Skeletal muscle tissue (tissue), 4 donors: ENCODE results near the gene CES4A. TPM values are rescaled to one million over a fixed set of nuclear protein-coding genes. Genes with fewer than 3 reads are reported as not detected.

Experiments used
- H3K27ac ChIP-seq: one replicate; pipeline ENCODE4 v1.7.0; 2013; ENCODE audit warnings: mild to moderate bottlenecking, low read depth, low read length, inconsistent platforms
- H3K27me3 ChIP-seq, 3 donors: one replicate each; pipeline ENCODE4 v1.7.0; 2013; ENCODE audit warnings: low read length in 3 of 3; ENCODE audit not compliant: control insufficient read depth in 3 of 3, insufficient read depth in 3 of 3
- H3K36me3 ChIP-seq, 3 donors: one replicate each; pipeline ENCODE4 v1.7.0; 2013; ENCODE audit warnings: low read length in 3 of 3; ENCODE audit not compliant: control insufficient read depth in 3 of 3, insufficient read depth in 3 of 3
- H3K4me1 ChIP-seq, 3 donors: one replicate each; pipeline ENCODE4 v1.7.0; 2013; ENCODE audit warnings: low read length in 3 of 3, mild to moderate bottlenecking in 3 of 3; ENCODE audit not compliant: control insufficient read depth in 3 of 3, insufficient read depth in 3 of 3
- H3K4me3 ChIP-seq, 3 donors: one replicate each; pipeline ENCODE4 v1.7.0; 2013; ENCODE audit warnings: low read length in 3 of 3
- H3K9ac ChIP-seq, 3 donors: one replicate each; pipeline ENCODE4 v1.7.0; 2013; ENCODE audit warnings: low read length in 3 of 3, mild to moderate bottlenecking in 3 of 3, moderate library complexity in 2 of 3, low read depth in 1 of 3
- H3K9me3 ChIP-seq, 3 donors: one replicate each; pipeline ENCODE4 v1.7.0; 2013; ENCODE audit warnings: low read length in 3 of 3; ENCODE audit not compliant: control insufficient read depth in 3 of 3
- total RNA-seq: library from RNA; depleted of rRNA; stranded (reverse); fragments of >200 nt; gene quantifications from one replicate; pipeline ENCODE4 v1.2.3, GENCODE V29; 2014
- donor health status: Osteomylitis.

CES4A gene
- total RNA-seq, 1 donor from 2014 or later, result 1.0 TPM

GRCh38 chr16:67016681-67017420 lies 28.5 kb downstream of the CES4A start:
- H3K4me1 ChIP-seq, result peaks cover 12 to 17% (median 15%) of the 10 kb centered on the region in 3 donors
- peaks cover 0 to 5% (median 2%) of the 10 kb centered on the region in 3 donors for H3K27me3 ChIP-seq
- no peak overlapping the region for H3K4me3 ChIP-seq
- no peaks in the 10 kb centered on the region for H3K9me3 ChIP-seq
- no peak overlapping the region for H3K9ac ChIP-seq
- no peaks in the 10 kb centered on the region for H3K36me3 ChIP-seq
- no peak overlapping the region for H3K27ac ChIP-seq

GRCh38 chr16:67017421-67017750 lies 29.0 kb downstream of the CES4A start:
- no peak overlapping the region for H3K9ac ChIP-seq
- H3K4me3 ChIP-seq, result no peak overlapping the region
- peaks cover 12 to 17% (median 15%) of the 10 kb centered on the region in 3 donors for H3K4me1 ChIP-seq
- H3K27ac ChIP-seq, result no peak overlapping the region
- H3K9me3 ChIP-seq, result no peaks in the 10 kb centered on the region
- H3K36me3 ChIP-seq, result no peaks in the 10 kb centered on the region
- peaks cover 0 to 5% (median 2%) of the 10 kb centered on the region in 3 donors for H3K27me3 ChIP-seq

GRCh38 chr16:67017810-67018488 lies 29.6 kb downstream of the CES4A start:
- Histone ChIP-seq H3K27me3 (peaks cover 0 to 5% (median 2%) of the 10 kb centered on the region in 3 donors), H3K4me3 (no peak overlapping the region), H3K4me1 (peaks cover 12 to 17% (median 15%) of the 10 kb centered on the region in 3 donors), H3K36me3 (no peaks in the 10 kb centered on the region), H3K27ac (no peak overlapping the region), H3K9me3 (no peaks in the 10 kb centered on the region), H3K9ac (no peak overlapping the region)

GRCh38 chr16:67019171-67019570 lies 30.8 kb downstream of the CES4A start:
- Histone ChIP-seq H3K4me3 (no peak overlapping the region), H3K9me3 (no peaks in the 10 kb centered on the region), H3K9ac (no peak overlapping the region), H3K27me3 (peaks cover 0 to 2% (median 0%) of the 10 kb centered on the region in 3 donors), H3K27ac (no peak overlapping the region), H3K36me3 (no peaks in the 10 kb centered on the region), H3K4me1 (peaks cover 4 to 6% (median 6%) of the 10 kb centered on the region in 3 donors)

GRCh38 chr16:67021321-67021720 lies 32.9 kb downstream of the CES4A start:
- Histone ChIP-seq H3K27me3 (no peaks in the 10 kb centered on the region), H3K9ac (no peak overlapping the region)

GRCh38 chr16:67022531-67023214 lies 34.3 kb downstream of the CES4A start:
- no peak overlapping the region for H3K9ac ChIP-seq
- no peaks in the 10 kb centered on the region for H3K9me3 ChIP-seq
- no peaks in the 10 kb centered on the region for H3K36me3 ChIP-seq
- no peaks in the 10 kb centered on the region for H3K27me3 ChIP-seq
- no peak overlapping the region for H3K27ac ChIP-seq
- H3K4me1 ChIP-seq, result no peaks in the 10 kb centered on the region
- H3K4me3 ChIP-seq, result no peak overlapping the region

More at GRCh38 chr16:67021321-67021720, 32.9 kb downstream of the CES4A start:
- Histone ChIP-seq H3K27ac (no peak overlapping the region), H3K4me1 (no peaks in the 10 kb centered on the region), H3K4me3 (no peak overlapping the region), H3K9me3 (no peaks in the 10 kb centered on the region), H3K36me3 (no peaks in the 10 kb centered on the region)

- H3K9ac ChIP-seq, result no peak overlapping the region
- H3K4me3 ChIP-seq, result no peak overlapping the region
- H3K27me3 ChIP-seq, result no peaks in the 10 kb centered on the region
- H3K9me3 ChIP-seq, result no peaks in the 10 kb centered on the region
- H3K36me3 ChIP-seq, result no peaks in the 10 kb centered on the region
- peaks cover 4 to 7% (median 5%) of the 10 kb centered on the region in 3 donors for H3K4me1 ChIP-seq
- no peak overlapping the region for H3K27ac ChIP-seq
These were observed 35.3 kb downstream of the CES4A start for GRCh38 chr16:67023689-67024088.

- no peaks in the 10 kb centered on the region for H3K9me3 ChIP-seq
- H3K4me1 ChIP-seq, result peaks cover 4 to 8% (median 5%) of the 10 kb centered on the region in 3 donors
- H3K9ac ChIP-seq, result no peak overlapping the region
- no peaks in the 10 kb centered on the region for H3K36me3 ChIP-seq
- H3K27ac ChIP-seq, result no peak overlapping the region
- no peak overlapping the region for H3K4me3 ChIP-seq
- no peaks in the 10 kb centered on the region for H3K27me3 ChIP-seq
These were observed 36.2 kb downstream of the CES4A start for GRCh38 chr16:67024384-67025209.

- Histone ChIP-seq H3K36me3 (no peaks in the 10 kb centered on the region), H3K27ac (no peak overlapping the region), H3K9me3 (no peaks in the 10 kb centered on the region), H3K4me1 (peaks cover 8 to 12% (median 8%) of the 10 kb centered on the region in 3 donors), H3K9ac (no peak overlapping the region), H3K4me3 (no peak overlapping the region), H3K27me3 (no peaks in the 10 kb centered on the region)
These were observed 36.8 kb downstream of the CES4A start for GRCh38 chr16:67025210-67025550.
